ENCODE measurements around the gene MACROH2A1.

The MACROH2A1 gene

DNA sequence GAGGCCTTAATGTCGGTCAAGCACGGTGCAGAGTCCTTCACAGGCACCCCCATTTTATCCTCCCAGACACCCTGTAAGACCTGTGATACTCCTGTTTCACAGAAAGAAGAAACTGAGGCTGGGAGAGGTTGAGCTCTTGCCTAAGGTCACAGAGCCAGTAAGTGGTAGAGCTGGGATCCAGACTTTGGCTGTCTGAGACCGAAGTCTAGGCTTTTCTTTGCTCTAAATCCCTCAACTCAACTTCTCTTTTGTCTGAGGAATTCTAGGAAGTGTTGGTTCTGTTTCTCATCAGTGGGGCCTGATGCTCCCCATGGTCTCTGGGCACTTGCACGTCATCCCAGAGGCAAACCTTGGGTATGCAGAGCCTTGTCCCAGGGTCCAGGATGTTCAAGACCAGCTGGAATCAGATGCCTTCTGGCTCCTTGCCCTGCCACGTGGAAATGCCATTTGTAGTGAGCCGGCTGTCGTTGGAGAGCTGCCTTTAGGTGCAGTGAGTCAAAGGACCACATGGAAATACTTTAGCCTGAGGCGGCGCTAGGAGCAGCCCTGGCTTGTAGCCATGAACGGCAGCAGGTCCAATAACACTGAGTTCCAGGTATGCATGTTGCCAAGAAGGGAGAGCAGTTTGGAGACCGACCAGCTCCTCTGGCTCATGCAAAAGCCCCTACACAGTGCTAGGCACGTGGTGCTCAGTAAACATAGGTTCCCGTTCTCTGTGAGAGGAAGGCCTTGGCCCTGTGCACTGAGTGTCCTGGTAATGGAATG is 38.9 kb upstream of the MACROH2A1 start:
- Histone ChIP-seq H3K27ac (no peak overlapping the region), H3K36me3 (no peaks in the 10 kb centered on the region), H3K9me3 (ENCODE audit: severe bottlenecking) (no peaks in the 10 kb centered on the region), H3K4me3 (ENCODE audit: low read depth, low read length) (no peak overlapping the region), H3K27me3 (ENCODE audit: insufficient read depth, low read depth, severe bottlenecking) (no peaks in the 10 kb centered on the region)
- no peak for DNase-seq
- TF ChIP-seq, protein P1, sequence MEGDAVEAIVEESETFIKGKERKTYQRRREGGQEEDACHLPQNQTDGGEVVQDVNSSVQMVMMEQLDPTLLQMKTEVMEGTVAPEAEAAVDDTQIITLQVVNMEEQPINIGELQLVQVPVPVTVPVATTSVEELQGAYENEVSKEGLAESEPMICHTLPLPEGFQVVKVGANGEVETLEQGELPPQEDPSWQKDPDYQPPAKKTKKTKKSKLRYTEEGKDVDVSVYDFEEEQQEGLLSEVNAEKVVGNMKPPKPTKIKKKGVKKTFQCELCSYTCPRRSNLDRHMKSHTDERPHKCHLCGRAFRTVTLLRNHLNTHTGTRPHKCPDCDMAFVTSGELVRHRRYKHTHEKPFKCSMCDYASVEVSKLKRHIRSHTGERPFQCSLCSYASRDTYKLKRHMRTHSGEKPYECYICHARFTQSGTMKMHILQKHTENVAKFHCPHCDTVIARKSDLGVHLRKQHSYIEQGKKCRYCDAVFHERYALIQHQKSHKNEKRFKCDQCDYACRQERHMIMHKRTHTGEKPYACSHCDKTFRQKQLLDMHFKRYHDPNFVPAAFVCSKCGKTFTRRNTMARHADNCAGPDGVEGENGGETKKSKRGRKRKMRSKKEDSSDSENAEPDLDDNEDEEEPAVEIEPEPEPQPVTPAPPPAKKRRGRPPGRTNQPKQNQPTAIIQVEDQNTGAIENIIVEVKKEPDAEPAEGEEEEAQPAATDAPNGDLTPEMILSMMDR (IDR thresholded peaks at IDR 0.05; ENCODE audit: low read depth, low read length) = no peak

DNA sequence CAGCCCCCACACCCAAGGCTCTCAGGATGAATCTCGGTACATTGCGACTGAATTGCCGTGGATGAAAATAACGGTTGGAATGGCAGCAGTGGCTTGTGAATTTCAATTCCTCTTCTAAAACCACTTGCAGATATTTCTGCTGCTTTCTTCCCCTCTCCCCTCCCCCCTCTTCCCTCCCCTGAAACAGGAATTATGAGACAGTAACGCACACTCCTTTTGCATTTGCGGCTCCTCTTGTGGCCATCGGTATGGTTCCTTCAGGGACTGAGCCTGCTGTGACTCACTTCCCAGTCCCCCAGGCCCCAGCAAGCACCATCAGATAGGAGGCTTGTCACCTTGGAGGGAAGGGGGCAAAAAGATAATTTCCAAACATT is 38.4 kb upstream of the MACROH2A1 start:
- TF ChIP-seq, protein P1 (IDR thresholded peaks at IDR 0.05; ENCODE audit: low read depth, low read length) = no peak
- H3K27ac ChIP-seq = no peak overlapping the region
- no peaks in the 10 kb centered on the region for H3K27me3 ChIP-seq (ENCODE audit: insufficient read depth, low read depth, severe bottlenecking)

DNA sequence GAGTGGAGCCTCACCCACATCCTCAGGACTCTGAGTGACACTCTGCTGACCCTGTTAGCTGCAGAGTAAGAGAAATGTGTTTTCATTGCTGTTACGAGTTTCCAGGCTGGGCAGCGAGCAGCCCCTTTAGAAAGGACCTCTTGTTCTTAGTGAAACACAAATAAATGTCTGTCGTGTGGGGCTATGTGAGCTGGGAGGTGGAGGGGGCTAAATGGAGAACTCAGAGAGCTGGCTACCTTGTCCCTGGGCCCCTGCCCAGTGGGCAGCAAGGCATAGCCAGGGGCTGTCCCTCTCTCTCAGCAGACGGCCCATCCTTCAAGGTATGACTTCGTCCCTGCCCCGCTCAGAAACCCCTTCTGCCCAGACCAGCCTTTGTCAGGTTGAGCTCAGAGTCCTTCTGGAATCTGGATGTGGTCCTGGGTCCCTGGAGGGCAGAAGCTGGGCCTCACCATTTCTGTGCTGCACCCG is 38.0 kb upstream of the MACROH2A1 start:
- H3K27me3 ChIP-seq (ENCODE audit: insufficient read depth, low read depth, severe bottlenecking) = no peaks in the 10 kb centered on the region
- no peaks in the 10 kb centered on the region for H3K36me3 ChIP-seq
- H3K9me3 ChIP-seq (ENCODE audit: severe bottlenecking) = no peaks in the 10 kb centered on the region
- no peak for DNase-seq
- no peak overlapping the region for H3K4me3 ChIP-seq (ENCODE audit: low read depth, low read length)
- TF ChIP-seq, protein P1 (IDR thresholded peaks at IDR 0.05; ENCODE audit: low read depth, low read length) = no peak
- H3K27ac ChIP-seq = no peak overlapping the region

More for the DNA sequence above, 38.4 kb upstream of the MACROH2A1 start:
- DNase-seq = no peak
- Histone ChIP-seq H3K4me3 (ENCODE audit: low read depth, low read length) (no peak overlapping the region), H3K9me3 (ENCODE audit: severe bottlenecking) (no peaks in the 10 kb centered on the region), H3K36me3 (no peaks in the 10 kb centered on the region)

DNA sequence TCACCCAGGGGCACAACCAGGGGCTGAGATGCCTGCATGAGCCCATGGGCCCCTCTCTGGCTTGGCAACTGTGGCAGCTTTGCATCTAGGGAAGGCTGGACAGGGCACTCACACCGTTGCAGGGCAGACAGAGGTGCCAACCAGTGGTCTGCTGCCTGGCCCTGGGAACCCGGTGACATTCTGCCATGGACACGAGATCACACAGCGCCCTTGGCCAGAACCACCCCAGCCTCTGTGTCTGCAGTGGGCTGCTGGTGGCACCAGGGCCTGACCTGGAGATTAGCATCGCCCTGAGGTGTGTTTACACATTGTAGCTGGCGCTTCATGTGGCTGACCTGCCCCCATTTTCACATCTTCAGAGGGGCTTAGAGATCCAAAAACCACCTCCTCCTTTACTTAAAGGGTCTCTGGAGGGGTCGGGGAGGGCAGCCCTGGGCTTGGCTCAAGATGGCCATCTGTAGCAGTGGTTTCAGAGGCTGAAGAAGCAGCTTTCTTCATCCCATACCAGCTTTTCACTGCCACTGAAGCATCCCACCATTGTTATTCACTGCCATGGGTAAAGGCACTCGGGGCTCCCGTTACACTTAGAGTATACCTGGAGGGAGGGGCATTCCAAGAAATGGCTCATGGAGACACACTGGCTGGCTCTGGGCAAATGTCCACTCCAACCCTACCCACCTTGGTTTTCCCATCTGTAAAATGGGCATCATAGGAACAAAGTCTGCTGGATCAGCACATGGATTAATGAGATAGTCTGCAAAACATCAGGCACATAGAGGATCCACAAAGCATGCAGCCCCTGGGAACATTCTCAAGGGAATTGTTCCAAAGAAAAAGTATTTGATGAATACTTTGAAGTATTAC is 36.7 kb upstream of the MACROH2A1 start:
- H3K27ac ChIP-seq = no peak overlapping the region
- TF ChIP-seq, protein P1 (IDR thresholded peaks at IDR 0.05; ENCODE audit: low read depth, low read length) = no peak
- no peak for DNase-seq

DNA sequence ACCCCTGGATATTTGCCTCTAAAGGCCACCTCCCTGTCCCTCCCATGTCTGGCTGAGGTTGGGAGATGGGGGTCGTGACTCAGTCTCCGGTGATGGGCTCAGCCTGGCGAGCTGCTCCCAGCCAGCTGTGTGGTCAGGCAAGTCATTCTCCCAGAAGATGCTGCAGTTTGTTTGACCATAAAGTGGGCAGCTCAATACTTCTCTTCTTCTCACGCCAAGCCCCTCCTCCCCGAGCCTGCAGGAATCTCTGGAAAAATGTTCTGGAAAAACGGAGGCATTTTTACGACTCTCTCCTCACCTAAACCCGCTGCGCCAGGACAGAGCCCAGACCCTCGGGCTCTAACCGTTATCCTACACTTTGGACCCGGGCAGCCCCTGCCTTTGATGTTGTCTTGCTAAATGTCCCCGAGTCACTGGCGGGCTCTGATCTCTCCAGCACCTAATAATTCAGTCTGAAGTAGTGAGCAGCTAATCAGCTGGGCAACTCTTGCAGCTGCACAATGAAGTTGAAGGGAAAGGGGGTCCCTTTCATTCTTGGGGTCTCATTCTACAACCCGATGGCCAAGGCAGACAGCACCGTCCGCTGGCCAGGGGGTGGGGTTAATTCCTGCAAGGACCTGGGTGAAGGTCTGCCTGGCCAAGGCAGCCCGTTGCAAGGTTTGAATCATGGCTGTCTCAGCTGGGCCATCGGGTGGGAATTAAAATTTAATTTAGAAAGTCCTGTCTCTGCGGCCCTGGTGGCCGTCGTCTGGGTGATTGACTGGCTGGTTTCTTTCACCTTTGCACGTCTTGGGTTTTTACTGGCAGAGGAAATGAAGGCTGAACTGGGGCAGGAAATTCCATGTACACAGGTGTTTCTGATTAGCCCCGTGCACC is 35.8 kb upstream of the MACROH2A1 start:
- no peak for DNase-seq
- Histone ChIP-seq H3K4me3 (ENCODE audit: low read depth, low read length) (no peak overlapping the region), H3K9me3 (ENCODE audit: severe bottlenecking) (no peaks in the 10 kb centered on the region), H3K36me3 (no peaks in the 10 kb centered on the region), H3K27ac (no peak overlapping the region), H3K27me3 (ENCODE audit: insufficient read depth, low read depth, severe bottlenecking) (no peaks in the 10 kb centered on the region)
- TF ChIP-seq, protein P1 (IDR thresholded peaks at IDR 0.05; ENCODE audit: low read depth, low read length) = no peak

More for the DNA sequence above, 36.7 kb upstream of the MACROH2A1 start:
- no peaks in the 10 kb centered on the region for H3K9me3 ChIP-seq (ENCODE audit: severe bottlenecking)
- H3K4me3 ChIP-seq (ENCODE audit: low read depth, low read length) = no peak overlapping the region
- no peaks in the 10 kb centered on the region for H3K27me3 ChIP-seq (ENCODE audit: insufficient read depth, low read depth, severe bottlenecking)
- H3K36me3 ChIP-seq = no peaks in the 10 kb centered on the region

Data from WERI-Rb-1 (cell line).